ENCODE measurements around the gene MYOZ2.

DNA sequence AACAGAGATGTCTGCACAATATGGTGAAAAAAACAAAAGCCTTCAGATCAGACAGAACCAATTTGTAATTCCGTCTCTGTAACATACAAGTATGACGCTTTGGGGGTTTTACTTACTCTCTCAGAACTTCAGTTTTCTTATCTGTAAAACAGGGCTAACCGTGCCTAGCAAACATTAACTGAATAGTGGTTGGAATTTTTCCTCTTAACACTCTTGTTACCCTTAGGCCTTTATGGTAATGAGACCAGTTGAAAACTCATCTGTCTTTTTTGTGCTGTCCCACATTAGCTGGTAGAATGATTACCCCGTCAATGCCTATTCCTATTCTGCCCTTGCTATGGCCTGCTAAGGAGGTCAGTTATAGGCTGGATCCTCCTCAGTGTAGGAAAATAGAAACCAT, 4.5 kb upstream of the MYOZ2 start:
- no peak for TF ChIP-seq CTCF (CRISPR knock-in tag; IDR thresholded peaks at IDR 0.05)
- TF ChIP-seq FOXO1 (CRISPR knock-in tag; IDR thresholded peaks at IDR 0.05) = no peak
- TF ChIP-seq POLR2A (IDR thresholded peaks at IDR 0.05; ENCODE audit: insufficient read depth in 1 of 2, low read depth in 2 of 2, low read length in 2 of 2) = no peak
- no peak for TF ChIP-seq HOXA7 (CRISPR knock-in tag; IDR thresholded peaks at IDR 0.05)
- TF ChIP-seq TOE1 (CRISPR knock-in tag; IDR thresholded peaks at IDR 0.05) = no peak
- TF ChIP-seq MYC (CRISPR knock-in tag; IDR thresholded peaks at IDR 0.05; ENCODE audit: borderline replicate concordance) = no peak
- no peak for TF ChIP-seq ESRRA (CRISPR knock-in tag; IDR thresholded peaks at IDR 0.05; ENCODE audit: low read depth)
- TF ChIP-seq NR2F6 (IDR thresholded peaks at IDR 0.05) = no peak
- TF ChIP-seq NR2F6 (CRISPR knock-in tag; IDR thresholded peaks at IDR 0.05) = no peak
- no peak for TF ChIP-seq ZNF660 (CRISPR knock-in tag; IDR thresholded peaks at IDR 0.05; ENCODE audit: borderline replicate concordance, low read depth)
- no peak for TF ChIP-seq SYNCRIP (IDR thresholded peaks at IDR 0.05; ENCODE audit: insufficient read depth, low read depth, low read length)

All from HepG2 (cell line).